Cardiac muscle cell (in vitro differentiated cells and primary cell): ENCODE results near the gene OXT. TPM values are rescaled to one million over a fixed set of nuclear protein-coding genes. Genes with fewer than 3 reads are reported as not detected.

Experiments
- DNase-seq, 2 donors: peaks; one replicate each; pipeline versions ENCODE4 v3.0.0 to v3.0.0-alpha.2; 2010 to 2017; ENCODE audit warnings: low read depth in 1 of 2, low spot score in 1 of 2
- H3K27ac ChIP-seq: fragments of 200-600 bp; sonication (generic); 2 replicates; pipeline ENCODE4 v1.5.1; 2016
- H3K27me3 ChIP-seq: fragments of 200-600 bp; sonication (generic); 2 replicates; pipeline ENCODE4 v1.6.0; 2016; ENCODE audit warnings: control low read depth
- H3K36me3 ChIP-seq: fragments of 200-600 bp; sonication (generic); 2 replicates; pipeline ENCODE4 v1.5.1; 2016; ENCODE audit warnings: control low read depth
- H3K4me1 ChIP-seq: fragments of 200-600 bp; sonication (generic); 2 replicates; pipeline ENCODE4 v1.8.1; 2017; ENCODE audit warnings: low read depth, mild to moderate bottlenecking, mixed run types
- H3K4me3 ChIP-seq: fragments of 200-600 bp; sonication (generic); 2 replicates; pipeline ENCODE4 v1.5.1; 2016; ENCODE audit warnings: mild to moderate bottlenecking
- H3K9me3 ChIP-seq: fragments of 200-600 bp; sonication (generic); 2 replicates; pipeline ENCODE4 v1.5.1; 2017; ENCODE audit warnings: low read depth, mild to moderate bottlenecking, control low read depth
- polyA plus RNA-seq: library from polyadenylated mRNA; unstranded; fragments of >200 nt; fragmentation: Nextera tagmentation; extraction: Ambion mirVana; gene quantifications from 2 replicates; pipeline ENCODE4 v1.2.1, GENCODE V29; 2016
- total RNA-seq: library from RNA; depleted of rRNA; stranded (reverse); fragments of >200 nt; gene quantifications from 2 replicates; pipeline ENCODE4 v1.2.3, GENCODE V29; 2016
- TF ChIP-seq, protein P1 (sequence below): IDR thresholded peaks from 2 replicates; pipeline ENCODE4 v1.5.1; 2012; ENCODE audit warnings: low read depth, mild to moderate bottlenecking, low read length

Gene OXT
- total and polyA plus RNA-seq, 2 experiments from 2014 or later, result not detected

DNA sequence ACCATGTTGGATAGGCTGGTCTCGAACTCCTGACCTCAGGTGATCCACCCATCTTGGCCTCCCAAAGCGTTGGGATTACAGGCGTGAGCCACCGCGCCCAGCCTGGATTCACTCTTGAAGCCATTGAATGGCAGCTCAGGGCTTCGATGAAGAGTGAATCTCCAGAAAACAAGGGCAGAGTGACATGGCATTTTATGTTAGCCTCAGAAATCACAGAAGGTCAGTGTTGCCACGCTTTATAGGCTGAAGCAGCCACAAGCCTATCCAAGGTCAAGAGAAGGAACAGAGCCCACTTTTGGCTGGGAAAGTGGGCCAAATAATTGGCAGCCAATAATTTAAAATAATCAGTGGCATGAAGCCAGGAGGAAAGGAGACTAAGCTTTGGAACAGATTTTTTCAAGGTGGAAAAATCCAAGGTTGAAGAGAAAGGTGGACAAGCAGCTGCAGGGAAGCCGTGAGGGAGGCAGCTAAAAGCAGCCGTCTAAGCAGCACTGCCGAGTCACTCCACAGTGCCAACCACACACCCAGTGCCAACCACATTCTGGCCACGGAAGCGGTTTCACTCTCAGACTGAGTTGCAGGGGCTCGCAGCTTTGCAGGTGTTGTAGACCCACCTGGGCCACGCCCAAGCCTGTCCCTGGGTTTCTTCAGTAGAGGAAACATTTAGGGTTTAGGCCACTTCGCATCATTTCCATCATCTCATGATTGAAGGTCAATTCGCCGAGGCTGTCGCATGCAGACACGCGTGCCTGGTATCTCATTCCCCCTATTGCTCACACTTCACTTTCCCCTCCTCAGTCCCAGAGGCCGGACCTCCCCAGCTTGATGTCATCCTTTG is 30.5 kb downstream of the OXT start:
- Histone ChIP-seq H3K9me3 (no peaks in the 10 kb centered on the region), H3K4me3 (no peak overlapping the region), H3K36me3 (no peaks in the 10 kb centered on the region), H3K27me3 (no peaks in the 10 kb centered on the region), H3K4me1 (peaks cover 5% of the 10 kb centered on the region), H3K27ac (no peak overlapping the region)
- no peak for DNase-seq
- TF ChIP-seq, protein P1, sequence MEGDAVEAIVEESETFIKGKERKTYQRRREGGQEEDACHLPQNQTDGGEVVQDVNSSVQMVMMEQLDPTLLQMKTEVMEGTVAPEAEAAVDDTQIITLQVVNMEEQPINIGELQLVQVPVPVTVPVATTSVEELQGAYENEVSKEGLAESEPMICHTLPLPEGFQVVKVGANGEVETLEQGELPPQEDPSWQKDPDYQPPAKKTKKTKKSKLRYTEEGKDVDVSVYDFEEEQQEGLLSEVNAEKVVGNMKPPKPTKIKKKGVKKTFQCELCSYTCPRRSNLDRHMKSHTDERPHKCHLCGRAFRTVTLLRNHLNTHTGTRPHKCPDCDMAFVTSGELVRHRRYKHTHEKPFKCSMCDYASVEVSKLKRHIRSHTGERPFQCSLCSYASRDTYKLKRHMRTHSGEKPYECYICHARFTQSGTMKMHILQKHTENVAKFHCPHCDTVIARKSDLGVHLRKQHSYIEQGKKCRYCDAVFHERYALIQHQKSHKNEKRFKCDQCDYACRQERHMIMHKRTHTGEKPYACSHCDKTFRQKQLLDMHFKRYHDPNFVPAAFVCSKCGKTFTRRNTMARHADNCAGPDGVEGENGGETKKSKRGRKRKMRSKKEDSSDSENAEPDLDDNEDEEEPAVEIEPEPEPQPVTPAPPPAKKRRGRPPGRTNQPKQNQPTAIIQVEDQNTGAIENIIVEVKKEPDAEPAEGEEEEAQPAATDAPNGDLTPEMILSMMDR, result no peak

DNA sequence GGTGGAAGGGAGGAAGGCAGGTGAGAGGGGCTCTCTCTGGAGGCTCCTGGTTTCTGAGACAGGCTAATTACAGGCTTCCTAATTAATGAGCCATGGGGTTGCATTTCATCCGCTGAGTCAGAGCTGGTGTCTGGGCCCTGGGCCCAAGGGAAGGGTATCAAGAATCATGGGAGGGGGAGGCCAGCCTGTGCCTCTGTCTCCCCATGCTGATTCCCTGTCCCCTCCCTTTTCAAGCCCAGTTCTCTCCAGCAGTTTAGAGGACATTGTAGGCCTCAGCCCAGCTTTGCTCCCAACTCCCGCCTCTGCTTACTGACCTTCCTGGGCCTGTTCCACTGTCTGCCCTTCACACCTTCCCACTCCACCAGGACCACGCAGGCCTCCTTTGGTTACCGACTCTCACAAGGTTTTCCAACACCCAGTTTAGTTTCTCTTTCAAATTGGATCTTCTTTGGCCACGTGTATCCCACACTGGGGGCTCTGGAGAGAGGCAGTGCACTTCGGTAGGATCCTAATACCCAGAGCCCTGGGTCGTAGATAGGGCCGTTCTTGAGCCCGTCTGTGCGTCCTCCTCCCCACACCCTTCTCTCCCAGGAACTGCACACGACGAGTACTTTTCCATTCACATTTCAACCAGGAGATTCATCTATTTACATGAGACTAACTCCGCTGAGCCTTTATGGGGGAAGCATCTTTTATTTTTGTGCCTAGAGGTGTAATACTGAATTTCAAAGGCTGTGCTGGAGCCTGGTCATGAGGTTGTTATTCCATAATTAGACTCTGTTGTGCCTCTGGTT is 31.4 kb downstream of the OXT start:
- H3K36me3 ChIP-seq, result no peaks in the 10 kb centered on the region
- peaks cover 5% of the 10 kb centered on the region for H3K4me1 ChIP-seq
- DNase-seq, result no peak
- H3K27ac ChIP-seq, result no peak overlapping the region
- H3K9me3 ChIP-seq, result no peaks in the 10 kb centered on the region
- TF ChIP-seq, protein P1, result no peak
- H3K4me3 ChIP-seq, result no peak overlapping the region
- H3K27me3 ChIP-seq, result no peaks in the 10 kb centered on the region

GRCh38 chr20:3103369-3104032 is 32.1 kb downstream of the OXT start:
- Histone ChIP-seq H3K27ac (no peak overlapping the region), H3K27me3 (no peaks in the 10 kb centered on the region)
- TF ChIP-seq, protein P1, result no peak

GRCh38 chr20:3105256-3106137 is 34.1 kb downstream of the OXT start:
- no peak overlapping the region for H3K4me3 ChIP-seq
- no peaks in the 10 kb centered on the region for H3K9me3 ChIP-seq

More at GRCh38 chr20:3103369-3104032, 32.1 kb downstream of the OXT start:
- peaks cover 1% of the 10 kb centered on the region for H3K4me1 ChIP-seq
- no peak for DNase-seq
- H3K9me3 ChIP-seq, result no peaks in the 10 kb centered on the region
- no peaks in the 10 kb centered on the region for H3K36me3 ChIP-seq
- H3K4me3 ChIP-seq, result no peak overlapping the region

More at GRCh38 chr20:3105256-3106137, 34.1 kb downstream of the OXT start:
- Histone ChIP-seq H3K27me3 (no peaks in the 10 kb centered on the region), H3K27ac (no peak overlapping the region), H3K4me1 (no peaks in the 10 kb centered on the region), H3K36me3 (no peaks in the 10 kb centered on the region)
- no peak for DNase-seq
- TF ChIP-seq, protein P1, result no peak
